IMR-90 (cell line): Measurements from ENCODE around the gene NSD2. TPM values are rescaled to one million over a fixed set of nuclear protein-coding genes. Genes with fewer than 3 reads are reported as not detected.

ENCODE experiments used
- ATAC-seq: fragments of 200-7000 bp; cut with Tn5 transposase; 2 replicates; pipeline ENCODE4 v1.9.1; 2020; ENCODE audit warnings: low read depth, mild to moderate bottlenecking, moderate library complexity
- BruUV-seq: library from RNA; stranded (reverse); fragments of 400-500 nt; replicated peaks from 2 replicates; lab custom pipeline; 2021; lab: Mats Ljungman, UMichigan
- CTCF ChIA-PET: fragments of 300-600 bp; formaldehyde crosslinking; extraction: SDS; loops from one replicate; lab custom pipeline; 2021; ENCODE audit warnings: antibody characterized with exemption; lab: Yijun Ruan, JAX
- POLR2A ChIA-PET: fragments of 300-600 bp; sonication (Branson Sonifier 250); formaldehyde crosslinking; loops from one replicate; lab custom pipeline; 2022; ENCODE audit warnings: antibody characterized with exemption; ENCODE audit not compliant: unreplicated experiment; lab: Charles Lee
- DNase-seq: peaks from one replicate; pipeline ENCODE4 v3.0.0; 2013
- H2AFZ ChIP-seq: replicated peaks from 2 replicates; pipeline ENCODE3; 2013; ENCODE audit warnings: low read length, mild to moderate bottlenecking; ENCODE audit not compliant: poor library complexity
- H2AK5ac ChIP-seq: 2 replicates; pipeline ENCODE4 v1.6.1; 2013; ENCODE audit warnings: low read depth, low read length, inconsistent platforms
- H2AK9ac ChIP-seq: replicated peaks from 2 replicates; pipeline ENCODE3; 2013; ENCODE audit warnings: mild to moderate bottlenecking, low read depth, low read length, moderate library complexity; ENCODE audit not compliant: poor library complexity
- H2BK120ac ChIP-seq: 2 replicates; pipeline ENCODE4 v1.6.1; 2013; ENCODE audit warnings: low read depth, low read length, inconsistent platforms
- H2BK15ac ChIP-seq: 3 replicates; pipeline ENCODE4 v1.6.1; 2013; ENCODE audit warnings: low read depth, low read length, inconsistent platforms
- H2BK20ac ChIP-seq: 2 replicates; pipeline ENCODE4 v1.6.1; 2013; ENCODE audit warnings: low read depth, mild to moderate bottlenecking, inconsistent platforms, low read length, moderate library complexity
- H2BK5ac ChIP-seq: 2 replicates; pipeline ENCODE4 v1.6.1; 2013; ENCODE audit warnings: mild to moderate bottlenecking, low read depth, low read length, inconsistent platforms; ENCODE audit not compliant: poor library complexity, severe bottlenecking
- H3K14ac ChIP-seq: replicated peaks from 2 replicates; pipeline ENCODE4 v1.6.1; 2013; ENCODE audit warnings: low read depth, low read length, inconsistent platforms
- H3K18ac ChIP-seq: 2 replicates; pipeline ENCODE4 v1.6.1; 2013; ENCODE audit warnings: low read depth, low read length, control low read depth
- H3K23ac ChIP-seq: 2 replicates; pipeline ENCODE4 v1.6.1; 2013; ENCODE audit warnings: low read depth, low read length, inconsistent platforms
- H3K27ac ChIP-seq: 2 replicates; pipeline ENCODE4 v1.5.1; 2013; ENCODE audit warnings: mild to moderate bottlenecking, control low read depth, low read length; ENCODE audit not compliant: insufficient read depth
- H3K27me3 ChIP-seq: 2 replicates; pipeline ENCODE4 v1.6.1; 2013; ENCODE audit warnings: low read length; ENCODE audit not compliant: control insufficient read depth, insufficient read depth
- H3K36me3 ChIP-seq: 2 replicates; pipeline ENCODE4 v1.6.1; 2013; ENCODE audit warnings: low read length, mixed read lengths; ENCODE audit not compliant: control insufficient read depth, insufficient read depth
- H3K4ac ChIP-seq: 2 replicates; pipeline ENCODE4 v1.6.1; 2013; ENCODE audit warnings: low read depth, low read length, inconsistent platforms
- H3K4me1 ChIP-seq: 2 replicates; pipeline ENCODE4 v1.6.1; 2013; ENCODE audit warnings: low read length, mixed read lengths; ENCODE audit not compliant: control insufficient read depth, insufficient read depth
- H3K4me2 ChIP-seq: 2 replicates; pipeline ENCODE4 v1.6.1; 2013; ENCODE audit warnings: low read depth, mild to moderate bottlenecking, control low read depth, low read length, moderate library complexity
- H3K4me3 ChIP-seq: 2 replicates; pipeline ENCODE4 v1.5.1; 2013; ENCODE audit warnings: low read depth, mild to moderate bottlenecking, control low read depth, low read length, moderate library complexity; ENCODE audit not compliant: insufficient read depth
- H3K56ac ChIP-seq: 2 replicates; pipeline ENCODE4 v1.6.1; 2013; ENCODE audit warnings: low read length, inconsistent platforms; ENCODE audit not compliant: insufficient read depth; ENCODE audit errors: extremely low read depth
- H3K79me1 ChIP-seq, 2 experiments: 2 replicates each; pipeline ENCODE4 v1.6.1; 2013; ENCODE audit warnings: low read length in 2 of 2, inconsistent platforms in 1 of 2, low read depth in 1 of 2
- H3K9ac ChIP-seq: 2 replicates; pipeline ENCODE4 v1.6.1; 2013; ENCODE audit warnings: low read depth, low read length, control low read depth
- H3K9me1 ChIP-seq: 2 replicates; pipeline ENCODE4 v1.6.1; 2013; ENCODE audit warnings: low read length, inconsistent platforms; ENCODE audit not compliant: insufficient read depth
- H3K9me3 ChIP-seq: 2 replicates; pipeline ENCODE4 v1.6.1; 2013; ENCODE audit warnings: low read length; ENCODE audit not compliant: control insufficient read depth, insufficient read depth
- H4K20me1 ChIP-seq: 2 replicates; pipeline ENCODE4 v1.6.1; 2013; ENCODE audit warnings: low read length, inconsistent platforms; ENCODE audit not compliant: insufficient read depth
- H4K5ac ChIP-seq: 2 replicates; pipeline ENCODE4 v1.6.1; 2013; ENCODE audit warnings: mild to moderate bottlenecking, low read depth, low read length, control low read depth
- H4K8ac ChIP-seq, 2 experiments: 2 replicates each; pipeline ENCODE4 v1.6.1; 2013; ENCODE audit warnings: low read depth in 2 of 2, low read length in 2 of 2, control low read depth in 1 of 2, inconsistent platforms in 1 of 2
- H4K91ac ChIP-seq: 2 replicates; pipeline ENCODE4 v1.6.1; 2013; ENCODE audit warnings: low read depth, low read length, inconsistent platforms; ENCODE audit not compliant: insufficient read depth
- CEBPB ChIP-seq: IDR thresholded peaks from 2 replicates; pipeline ENCODE4 v1.6.1; 2012; ENCODE audit warnings: low read depth, low read length, improper control_type of control experiment
- CHD1 ChIP-seq: IDR thresholded peaks from 2 replicates; pipeline ENCODE4 v1.6.1; 2012; ENCODE audit warnings: low read depth, low read length, improper control_type of control experiment
- FOS ChIP-seq: fragments of 150-350 bp; IDR thresholded peaks from 2 replicates; pipeline ENCODE4 v1.6.1; 2016; ENCODE audit warnings: low read depth, low read length
- MAFK ChIP-seq: IDR thresholded peaks from 2 replicates; pipeline ENCODE4 v1.6.1; 2012; ENCODE audit warnings: low read depth, low read length, improper control_type of control experiment
- MAZ ChIP-seq: IDR thresholded peaks from 2 replicates; pipeline ENCODE4 v1.6.1; 2012; ENCODE audit warnings: low read depth, mild to moderate bottlenecking, low read length, improper control_type of control experiment, moderate library complexity, borderline replicate concordance
- POLR2A ChIP-seq: IDR thresholded peaks from 2 replicates; pipeline ENCODE4 v1.6.1; 2012; ENCODE audit warnings: mild to moderate bottlenecking, low read depth, low read length
- RAD21 ChIP-seq: IDR thresholded peaks from 2 replicates; pipeline ENCODE4 v1.6.1; 2012; ENCODE audit warnings: low read length, improper control_type of control experiment
- RCOR1 ChIP-seq: IDR thresholded peaks from 2 replicates; pipeline ENCODE4 v1.6.1; 2012; ENCODE audit warnings: mild to moderate bottlenecking, low read length, improper control_type of control experiment; ENCODE audit not compliant: insufficient replicate concordance
- SMC3 ChIP-seq: fragments of 150-350 bp; IDR thresholded peaks from 2 replicates; pipeline ENCODE4 v1.6.1; 2016; ENCODE audit warnings: low read depth, mild to moderate bottlenecking, antibody characterized with exemption, low read length, moderate library complexity
- WGBS, 2 experiments: methylation state at CpG; one replicate each; pipeline versions ENCODE4 v1.1.5 to v1.1.7; 2013; ENCODE audit warnings: missing lambda C conversion rate in 2 of 2; ENCODE audit not compliant: insufficient read length in 1 of 2; ENCODE audit errors: extremely low coverage in 2 of 2; 5-methylcytosine and 5-hydroxymethylcytosine counted together
- dilution Hi-C: fragments of 300-500 bp; cut with HindIII; formaldehyde crosslinking; loops from one replicate; pipeline ENCODE4 v1.14.3; 2018; ENCODE audit warnings: low sequenced_read_pairs; ENCODE audit not compliant: unreplicated experiment
- in situ Hi-C: fragments of 300-500 bp; cut with MboI; formaldehyde crosslinking; loops from 3 replicates; pipeline ENCODE4 v1.14.3; 2019; ENCODE audit warnings: low sequenced_read_pairs, inconsistent platforms, mixed read lengths
- intact Hi-C: fragments of 100-400 bp; cut with micrococcal nuclease; formaldehyde crosslinking; loops from 2 replicates; pipeline ENCODE4 v1.10.0; 2022
- polyA plus RNA-seq, 3 experiments: library from polyadenylated mRNA; depleted of rRNA; stranded (reverse); fragments of >200 nt; gene quantifications; 2 replicates each; pipeline ENCODE4 v1.2.3, GENCODE V29; 2012; ENCODE audit warnings: low replicate concordance in 1 of 3
- total RNA-seq: library from RNA; depleted of rRNA; stranded (reverse); fragments of >200 nt; gene quantifications from 2 replicates; pipeline ENCODE4 v1.2.3, GENCODE V29; 2012
- TF ChIP-seq, protein P1 (sequence below): fragments of 150-350 bp; IDR thresholded peaks from 2 replicates; pipeline ENCODE4 v1.6.1; 2016; ENCODE audit warnings: low read depth, mild to moderate bottlenecking, low read length, moderate library complexity, borderline replicate concordance
- TF ChIP-seq, protein P2 (sequence below): fragments of 150-350 bp; IDR thresholded peaks from 2 replicates; pipeline ENCODE4 v1.6.1; 2017; ENCODE audit warnings: mild to moderate bottlenecking, antibody characterized with exemption, low read length, low read depth

Gene NSD2
- total and polyA plus RNA-seq, 2 of the 4 experiments (the other 2 are of a cell fraction) = 35.9 to 68.1 TPM

- Histone ChIP-seq H3K27me3 (no peaks in the 10 kb centered on the region), H3K4me1 (no peaks in the 10 kb centered on the region; the same call in 1 of the 2 replicates), H4K8ac (no peak overlapping the region), H2AK5ac (no peak overlapping the region), H3K18ac (no peak overlapping the region), H3K27ac (no peak overlapping the region), H4K91ac (no peak overlapping the region), H3K4me2 (no peak overlapping the region), H3K79me1 (0 out of 4 replicates have a peak, but pooled peaks cover 0 to 3% of the 10 kb centered on the region in 2 experiments), H4K20me1 (no peaks in the 10 kb centered on the region), H2BK15ac (no peak overlapping the region), H2BK20ac (no peak overlapping the region), H2BK120ac (no peak overlapping the region), H3K14ac (no peak overlapping the region), H3K9me3 (no peaks in the 10 kb centered on the region), H3K56ac (no peak overlapping the region), H3K4ac (no peak overlapping the region), H2AK9ac (peak overlapping the region; percentile 24), H3K4me3 (no peak overlapping the region), H2AFZ (peak overlapping the region; percentile 56), H3K23ac (no peak overlapping the region), H3K9ac (no peak overlapping the region), H3K36me3 (peaks cover 56% of the 10 kb centered on the region), H2BK5ac (no peak overlapping the region), H4K5ac (no peak overlapping the region), H3K9me1 (no peaks in the 10 kb centered on the region)
- DNase-seq (no peak), ATAC-seq (no peak)
- BruUV-seq = no TSS peak
- ChIA-PET CTCF (no interaction called here), POLR2A (no interaction called here)
- dilution Hi-C loops = no loop called here
- no peak for TF ChIP-seq FOS
- TF ChIP-seq CEBPB = no peak
- TF ChIP-seq MAZ = no peak
- TF ChIP-seq, protein P1, sequence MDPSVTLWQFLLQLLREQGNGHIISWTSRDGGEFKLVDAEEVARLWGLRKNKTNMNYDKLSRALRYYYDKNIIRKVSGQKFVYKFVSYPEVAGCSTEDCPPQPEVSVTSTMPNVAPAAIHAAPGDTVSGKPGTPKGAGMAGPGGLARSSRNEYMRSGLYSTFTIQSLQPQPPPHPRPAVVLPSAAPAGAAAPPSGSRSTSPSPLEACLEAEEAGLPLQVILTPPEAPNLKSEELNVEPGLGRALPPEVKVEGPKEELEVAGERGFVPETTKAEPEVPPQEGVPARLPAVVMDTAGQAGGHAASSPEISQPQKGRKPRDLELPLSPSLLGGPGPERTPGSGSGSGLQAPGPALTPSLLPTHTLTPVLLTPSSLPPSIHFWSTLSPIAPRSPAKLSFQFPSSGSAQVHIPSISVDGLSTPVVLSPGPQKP = no peak
- TF ChIP-seq MAFK = no peak
- no peak for TF ChIP-seq RCOR1
- TF ChIP-seq CHD1 = no peak
- no peak for TF ChIP-seq SMC3
- TF ChIP-seq RAD21 = no peak
- TF ChIP-seq, protein P2, sequence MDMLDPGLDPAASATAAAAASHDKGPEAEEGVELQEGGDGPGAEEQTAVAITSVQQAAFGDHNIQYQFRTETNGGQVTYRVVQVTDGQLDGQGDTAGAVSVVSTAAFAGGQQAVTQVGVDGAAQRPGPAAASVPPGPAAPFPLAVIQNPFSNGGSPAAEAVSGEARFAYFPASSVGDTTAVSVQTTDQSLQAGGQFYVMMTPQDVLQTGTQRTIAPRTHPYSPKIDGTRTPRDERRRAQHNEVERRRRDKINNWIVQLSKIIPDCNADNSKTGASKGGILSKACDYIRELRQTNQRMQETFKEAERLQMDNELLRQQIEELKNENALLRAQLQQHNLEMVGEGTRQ = no peak
- no peak for TF ChIP-seq POLR2A
- in situ Hi-C loops = no loop called here
- intact Hi-C loops = no loop called here
- WGBS, 2 experiments = 97% methylated on average over 23 of the region's 37 CpGs; no CpG with 5 or more reads in 1 of the 2 experiments
These were observed 48.3 kb upstream of the NSD2 start for GRCh38 chr4:1822568-1823544.
